ENCODE results near the gene RTL5. TPM values are rescaled to one million over a fixed set of nuclear protein-coding genes. Genes with fewer than 3 reads are reported as not detected.

RTL5 gene
- total RNA-seq, 1 experiment from 2014 or later, result 2.5 TPM

DNA sequence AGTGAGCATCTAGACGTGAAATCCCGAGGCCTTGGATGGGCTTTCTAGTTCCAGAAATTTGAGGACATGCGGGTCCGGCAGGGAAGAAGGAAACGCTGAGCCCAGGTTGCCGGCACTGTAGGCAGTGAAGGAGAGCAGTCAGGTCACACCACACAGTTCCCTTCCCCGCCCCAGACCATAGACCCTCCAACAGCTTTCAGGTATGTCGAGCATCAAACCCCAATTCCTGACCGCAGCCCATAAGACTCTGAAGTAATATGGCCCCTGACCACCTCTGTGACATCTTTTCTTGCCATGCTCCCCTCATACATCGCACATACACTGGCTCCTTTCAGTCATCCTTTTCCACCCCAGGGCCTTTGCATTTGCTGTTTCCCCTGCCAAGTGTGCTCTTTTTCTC lies 23.0 kb downstream of the RTL5 start:
- no peak overlapping the region for H3K4me3 ChIP-seq (ENCODE audit: low read depth, low read length)
- H3K9me3 Mint-ChIP-seq (ENCODE audit: unreplicated experiment), result no peaks in the 10 kb centered on the region

DNA sequence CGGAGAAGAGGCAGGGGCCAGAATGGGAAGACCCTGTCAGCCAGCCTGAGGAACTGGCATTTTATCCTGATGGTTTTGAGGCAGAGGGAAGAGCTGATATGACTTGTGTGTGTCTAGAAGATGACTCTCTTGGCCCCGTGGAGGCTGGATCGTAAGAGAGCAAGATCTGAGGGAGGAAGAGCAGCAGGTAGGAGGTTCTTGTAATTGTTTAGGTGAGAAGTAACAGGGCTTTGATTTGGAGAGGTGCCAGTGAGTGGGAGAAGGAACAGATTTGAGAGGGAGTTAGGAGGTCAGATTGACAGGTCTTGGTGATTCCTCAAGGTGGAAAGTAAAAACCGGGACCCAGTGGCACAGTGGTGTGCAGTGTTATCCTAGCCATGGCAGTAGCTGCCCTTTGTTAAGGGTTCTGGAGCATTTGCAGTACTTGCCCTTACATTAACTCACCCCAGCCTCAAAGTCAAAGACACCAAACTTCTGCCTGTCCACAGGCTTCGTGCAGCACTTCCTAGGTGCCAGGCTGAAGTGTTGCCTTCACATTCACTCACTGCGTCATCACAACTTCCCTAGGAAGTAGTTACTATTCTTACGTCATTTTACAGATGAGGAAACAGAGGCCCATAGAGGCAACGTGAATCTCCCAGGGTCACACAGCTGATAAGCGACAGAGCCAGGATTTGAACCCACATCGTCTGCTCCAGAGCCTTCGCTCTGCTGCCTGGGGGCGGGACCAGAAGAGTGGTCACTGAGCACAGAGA lies 23.7 kb downstream of the RTL5 start:
- Histone ChIP-seq H3K4me1 (no peaks in the 10 kb centered on the region), H3K9me3 (no peaks in the 10 kb centered on the region), H3K36me3 (ENCODE audit: control insufficient read depth, insufficient read depth, low read length) (no peaks in the 10 kb centered on the region), H3K27me3 (replicated peaks; ENCODE audit: control insufficient read depth, insufficient read depth, low read length) (no peaks in the 10 kb centered on the region), H3K4me3 (ENCODE audit: low read depth, low read length) (no peak overlapping the region)
- Mint-ChIP-seq H3K27ac (ENCODE audit: unreplicated experiment) (no peak overlapping the region), H3K9me3 (ENCODE audit: unreplicated experiment) (no peaks in the 10 kb centered on the region), H3K36me3 (ENCODE audit: insufficient read depth, unreplicated experiment) (no peaks in the 10 kb centered on the region), H3K4me1 (ENCODE audit: low read depth, unreplicated experiment) (peaks cover 8% of the 10 kb centered on the region), H3K4me3 (ENCODE audit: unreplicated experiment) (no peak overlapping the region), H3K27me3 (ENCODE audit: insufficient read depth, unreplicated experiment) (no peaks in the 10 kb centered on the region)
- ChIA-PET CTCF (interaction anchor here (0.6 kb wide), 1 partner anchor 19 kb away, joined by 4 read pairs; no protein-coding TSS in a partner anchor), POLR2A (no interaction called here)
- no TSS peak for BruUV-seq (replicated peaks)
- TF ChIP-seq, protein P1, sequence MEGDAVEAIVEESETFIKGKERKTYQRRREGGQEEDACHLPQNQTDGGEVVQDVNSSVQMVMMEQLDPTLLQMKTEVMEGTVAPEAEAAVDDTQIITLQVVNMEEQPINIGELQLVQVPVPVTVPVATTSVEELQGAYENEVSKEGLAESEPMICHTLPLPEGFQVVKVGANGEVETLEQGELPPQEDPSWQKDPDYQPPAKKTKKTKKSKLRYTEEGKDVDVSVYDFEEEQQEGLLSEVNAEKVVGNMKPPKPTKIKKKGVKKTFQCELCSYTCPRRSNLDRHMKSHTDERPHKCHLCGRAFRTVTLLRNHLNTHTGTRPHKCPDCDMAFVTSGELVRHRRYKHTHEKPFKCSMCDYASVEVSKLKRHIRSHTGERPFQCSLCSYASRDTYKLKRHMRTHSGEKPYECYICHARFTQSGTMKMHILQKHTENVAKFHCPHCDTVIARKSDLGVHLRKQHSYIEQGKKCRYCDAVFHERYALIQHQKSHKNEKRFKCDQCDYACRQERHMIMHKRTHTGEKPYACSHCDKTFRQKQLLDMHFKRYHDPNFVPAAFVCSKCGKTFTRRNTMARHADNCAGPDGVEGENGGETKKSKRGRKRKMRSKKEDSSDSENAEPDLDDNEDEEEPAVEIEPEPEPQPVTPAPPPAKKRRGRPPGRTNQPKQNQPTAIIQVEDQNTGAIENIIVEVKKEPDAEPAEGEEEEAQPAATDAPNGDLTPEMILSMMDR (IDR thresholded peaks at IDR 0.05; ENCODE audit: insufficient read depth in 1 of 2, low read depth in 1 of 2, low read length in 1 of 2, severe bottlenecking in 1 of 2, unreplicated experiment in 1 of 2), result no peak
- DNase-seq, result no peak
- intact Hi-C loops (cut with micrococcal nuclease; ENCODE audit: unreplicated experiment), result no loop called here

More for the DNA sequence above, 23.0 kb downstream of the RTL5 start:
- Histone ChIP-seq H3K9me3 (no peaks in the 10 kb centered on the region), H3K27me3 (replicated peaks; ENCODE audit: control insufficient read depth, insufficient read depth, low read length) (no peaks in the 10 kb centered on the region), H3K36me3 (ENCODE audit: control insufficient read depth, insufficient read depth, low read length) (no peaks in the 10 kb centered on the region), H3K4me1 (no peaks in the 10 kb centered on the region)
- no peak overlapping the region for H3K27ac Mint-ChIP-seq (ENCODE audit: unreplicated experiment)
- no peak for DNase-seq
- ChIA-PET POLR2A (no interaction called here), CTCF (no interaction called here)
- H3K36me3 Mint-ChIP-seq (ENCODE audit: insufficient read depth, unreplicated experiment), result no peaks in the 10 kb centered on the region
- intact Hi-C loops (cut with micrococcal nuclease; ENCODE audit: unreplicated experiment), result no loop called here
- no peaks in the 10 kb centered on the region for H3K27me3 Mint-ChIP-seq (ENCODE audit: insufficient read depth, unreplicated experiment)
- BruUV-seq (replicated peaks), result no TSS peak
- no peak overlapping the region for H3K4me3 Mint-ChIP-seq (ENCODE audit: unreplicated experiment)
- H3K4me1 Mint-ChIP-seq (ENCODE audit: low read depth, unreplicated experiment), result peaks cover 8% of the 10 kb centered on the region
- TF ChIP-seq, protein P1 (IDR thresholded peaks at IDR 0.05; ENCODE audit: insufficient read depth in 1 of 2, low read depth in 1 of 2, low read length in 1 of 2, severe bottlenecking in 1 of 2, unreplicated experiment in 1 of 2), result no peak

DNA sequence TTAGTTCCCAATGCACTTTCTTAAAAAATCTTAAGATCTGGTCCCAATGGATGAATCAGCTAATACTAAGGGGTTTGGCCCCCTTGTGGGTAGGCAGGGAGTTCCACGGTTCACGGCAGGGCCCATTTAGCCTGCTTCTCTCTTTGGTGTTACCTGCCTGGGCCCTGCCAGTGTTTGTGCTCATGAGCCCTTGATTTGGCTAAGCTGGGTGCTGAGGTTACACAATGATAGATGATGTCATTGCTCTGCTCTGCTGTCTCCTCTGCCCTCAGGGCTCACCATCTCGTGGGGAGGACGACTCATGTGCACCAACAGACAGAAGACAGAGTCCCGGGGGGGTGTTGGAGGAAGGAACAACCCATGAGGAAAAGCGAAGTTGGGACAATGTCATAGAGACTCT lies 24.4 kb downstream of the RTL5 start:
- Mint-ChIP-seq H3K4me1 (ENCODE audit: low read depth, unreplicated experiment) (peaks cover 8% of the 10 kb centered on the region), H3K36me3 (ENCODE audit: insufficient read depth, unreplicated experiment) (no peaks in the 10 kb centered on the region), H3K27ac (ENCODE audit: unreplicated experiment) (no peak overlapping the region), H3K4me3 (ENCODE audit: unreplicated experiment) (no peak overlapping the region), H3K27me3 (ENCODE audit: insufficient read depth, unreplicated experiment) (no peaks in the 10 kb centered on the region), H3K9me3 (ENCODE audit: unreplicated experiment) (no peaks in the 10 kb centered on the region)
- CTCF ChIA-PET, result no interaction called here
- DNase-seq, result peak in 1 of 2 experiments; percentile 9
- no peak overlapping the region for H3K4me3 ChIP-seq (ENCODE audit: low read depth, low read length)
- TF ChIP-seq, protein P1 (IDR thresholded peaks at IDR 0.05; ENCODE audit: insufficient read depth in 1 of 2, low read depth in 1 of 2, low read length in 1 of 2, severe bottlenecking in 1 of 2, unreplicated experiment in 1 of 2), result no peak
- H3K4me1 ChIP-seq, result no peaks in the 10 kb centered on the region
- no TSS peak for BruUV-seq (replicated peaks)
- intact Hi-C loops (cut with micrococcal nuclease; ENCODE audit: unreplicated experiment), result no loop called here
- POLR2A ChIA-PET, result no interaction called here
- H3K36me3 ChIP-seq (ENCODE audit: control insufficient read depth, insufficient read depth, low read length), result no peaks in the 10 kb centered on the region
- no peaks in the 10 kb centered on the region for H3K27me3 ChIP-seq (replicated peaks; ENCODE audit: control insufficient read depth, insufficient read depth, low read length)
- no peaks in the 10 kb centered on the region for H3K9me3 ChIP-seq
